Brain microvascular endothelial cell (primary cell): ENCODE results near the gene MPZL1.
"Not testable (repeated sequence)": the region's sequence is repeated elsewhere in the genome, so short reads cannot be mapped to it uniquely, and the experiment has no call there.

Source experiments
- DNase-seq: peaks from one replicate; pipeline ENCODE4 v3.0.0-alpha.2; 2020
- H3K27ac ChIP-seq: fragments of 250-450 bp; sonication (Bioruptor Pico); 2 replicates; pipeline ENCODE4 v1.5.1; 2020; ENCODE audit warnings: mild to moderate bottlenecking, moderate library complexity
- H3K27me3 ChIP-seq: fragments of 250-450 bp; sonication (Bioruptor Pico); replicated peaks from 2 replicates; pipeline ENCODE4 v1.5.1; 2020; ENCODE audit warnings: mild to moderate bottlenecking
- H3K36me3 ChIP-seq: fragments of 250-450 bp; sonication (Bioruptor Pico); replicated peaks from 2 replicates; pipeline ENCODE4 v1.5.1; 2020; ENCODE audit warnings: mild to moderate bottlenecking
- H3K4me3 ChIP-seq: 2 replicates; pipeline ENCODE4 v1.5.1; 2011; ENCODE audit warnings: low read depth, mild to moderate bottlenecking, control low read depth, low read length, moderate library complexity
- in situ Hi-C: cut with HindIII; loops from 2 replicates; pipeline ENCODE4 v1.10.0; 2017; ENCODE audit warnings: low sequenced_read_pairs, low pct_ligation_motif_present
- TF ChIP-seq, protein P1 (sequence below): IDR thresholded peaks from 2 replicates; pipeline ENCODE4 v1.5.1; 2011; ENCODE audit warnings: low read depth, mild to moderate bottlenecking, moderate library complexity, low read length, control low read depth, inconsistent platforms; ENCODE audit errors: missing control alignments

Gene MPZL1

DNA sequence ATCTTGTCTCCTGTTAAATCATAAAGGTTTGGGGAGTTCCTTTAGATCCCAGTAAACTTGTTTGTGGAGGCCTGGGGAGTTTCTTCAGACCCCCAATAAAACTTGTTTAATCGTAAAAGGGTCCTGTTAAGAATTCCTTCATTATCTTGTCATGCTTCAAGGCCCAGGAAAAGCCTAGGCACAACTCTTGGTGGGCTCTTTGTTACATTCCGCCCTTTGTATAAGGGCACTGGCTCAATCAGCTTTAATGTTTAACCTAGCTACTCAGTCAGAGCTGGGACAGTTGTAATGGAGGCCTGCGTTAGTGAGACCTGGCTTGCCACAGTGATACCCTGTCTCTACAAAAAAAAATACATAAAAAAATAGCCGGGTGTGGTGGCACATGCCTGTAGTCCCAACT is 77.2 kb downstream of the MPZL1 start:
- no peaks in the 10 kb centered on the region for H3K36me3 ChIP-seq
- TF ChIP-seq, protein P1, sequence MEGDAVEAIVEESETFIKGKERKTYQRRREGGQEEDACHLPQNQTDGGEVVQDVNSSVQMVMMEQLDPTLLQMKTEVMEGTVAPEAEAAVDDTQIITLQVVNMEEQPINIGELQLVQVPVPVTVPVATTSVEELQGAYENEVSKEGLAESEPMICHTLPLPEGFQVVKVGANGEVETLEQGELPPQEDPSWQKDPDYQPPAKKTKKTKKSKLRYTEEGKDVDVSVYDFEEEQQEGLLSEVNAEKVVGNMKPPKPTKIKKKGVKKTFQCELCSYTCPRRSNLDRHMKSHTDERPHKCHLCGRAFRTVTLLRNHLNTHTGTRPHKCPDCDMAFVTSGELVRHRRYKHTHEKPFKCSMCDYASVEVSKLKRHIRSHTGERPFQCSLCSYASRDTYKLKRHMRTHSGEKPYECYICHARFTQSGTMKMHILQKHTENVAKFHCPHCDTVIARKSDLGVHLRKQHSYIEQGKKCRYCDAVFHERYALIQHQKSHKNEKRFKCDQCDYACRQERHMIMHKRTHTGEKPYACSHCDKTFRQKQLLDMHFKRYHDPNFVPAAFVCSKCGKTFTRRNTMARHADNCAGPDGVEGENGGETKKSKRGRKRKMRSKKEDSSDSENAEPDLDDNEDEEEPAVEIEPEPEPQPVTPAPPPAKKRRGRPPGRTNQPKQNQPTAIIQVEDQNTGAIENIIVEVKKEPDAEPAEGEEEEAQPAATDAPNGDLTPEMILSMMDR = no peak
- no peak for DNase-seq
- H3K27me3 ChIP-seq = no peaks in the 10 kb centered on the region
- no peak overlapping the region for H3K4me3 ChIP-seq
- H3K27ac ChIP-seq = no peak overlapping the region
- in situ Hi-C loops = no loop called here

DNA sequence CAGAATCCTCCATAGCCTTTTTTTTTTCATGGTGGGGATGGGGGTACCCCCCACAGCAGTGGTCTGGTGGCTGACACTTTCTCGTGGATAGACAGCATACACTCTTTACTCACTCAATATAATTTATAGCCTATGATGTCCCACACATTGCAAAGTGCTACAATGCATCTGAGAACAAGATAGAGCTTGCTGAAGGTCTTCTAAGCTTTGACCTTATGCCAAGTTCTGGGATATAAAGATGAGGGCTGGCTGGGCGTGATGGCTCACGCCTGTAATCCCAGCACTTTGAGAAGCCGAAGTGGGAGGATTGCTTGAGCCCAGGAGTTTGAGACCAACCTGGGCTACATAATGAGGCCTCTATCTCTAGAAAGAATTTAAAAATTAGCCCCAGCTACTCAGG is 78.0 kb downstream of the MPZL1 start:
- Histone ChIP-seq H3K27ac (no peak overlapping the region), H3K27me3 (no peaks in the 10 kb centered on the region), H3K4me3 (no peak overlapping the region), H3K36me3 (no peaks in the 10 kb centered on the region)
- TF ChIP-seq, protein P1 = no peak
- no peak for DNase-seq
- in situ Hi-C loops = no loop called here

DNA sequence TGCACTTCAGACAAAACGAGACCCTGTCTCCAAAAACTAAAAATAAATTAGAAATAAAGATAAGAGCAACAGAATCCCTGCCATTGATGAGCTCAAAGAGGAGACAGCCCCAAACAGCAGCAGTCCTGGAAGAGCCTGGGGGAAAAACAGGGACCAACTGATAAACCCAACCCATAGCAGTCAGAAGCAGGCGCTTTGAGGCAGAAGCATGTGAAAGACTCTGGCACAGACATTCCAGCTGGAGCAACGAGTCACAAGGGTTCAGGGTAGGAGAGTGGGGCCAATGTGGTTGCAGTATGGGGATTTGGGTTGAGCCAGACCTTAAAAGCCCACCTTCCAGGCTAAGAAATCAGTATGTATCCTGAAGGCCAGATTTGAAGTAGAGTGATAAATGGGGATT is 78.5 kb downstream of the MPZL1 start:
- Histone ChIP-seq H3K27ac (no peak overlapping the region), H3K36me3 (no peaks in the 10 kb centered on the region), H3K27me3 (no peaks in the 10 kb centered on the region), H3K4me3 (no peak overlapping the region)
- in situ Hi-C loops = no loop called here
- TF ChIP-seq, protein P1 = no peak
- DNase-seq = no peak

DNA sequence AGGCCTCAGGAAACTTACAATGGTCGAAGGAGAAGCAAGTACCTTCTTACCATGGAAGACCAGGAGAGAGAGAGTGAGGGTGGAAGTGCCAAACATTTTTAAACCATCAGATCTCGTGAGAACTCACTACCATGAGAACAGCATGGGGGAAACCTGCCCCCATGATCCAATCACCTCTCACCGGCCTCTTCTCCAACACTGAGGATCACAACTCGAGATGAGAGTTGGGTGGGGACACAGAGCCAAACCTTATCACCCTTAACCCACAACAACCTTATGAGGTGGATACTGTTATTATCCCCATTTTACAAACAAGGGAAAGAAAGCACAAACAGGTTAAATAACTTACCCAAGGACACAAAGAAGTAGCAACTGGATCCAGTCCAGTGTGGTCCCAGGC is 80.5 kb downstream of the MPZL1 start:
- in situ Hi-C loops = no loop called here
- DNase-seq = no peak
- Histone ChIP-seq H3K27ac (no peak overlapping the region), H3K4me3 (no peak overlapping the region), H3K36me3 (no peaks in the 10 kb centered on the region), H3K27me3 (no peaks in the 10 kb centered on the region)
- TF ChIP-seq, protein P1 = no peak

DNA sequence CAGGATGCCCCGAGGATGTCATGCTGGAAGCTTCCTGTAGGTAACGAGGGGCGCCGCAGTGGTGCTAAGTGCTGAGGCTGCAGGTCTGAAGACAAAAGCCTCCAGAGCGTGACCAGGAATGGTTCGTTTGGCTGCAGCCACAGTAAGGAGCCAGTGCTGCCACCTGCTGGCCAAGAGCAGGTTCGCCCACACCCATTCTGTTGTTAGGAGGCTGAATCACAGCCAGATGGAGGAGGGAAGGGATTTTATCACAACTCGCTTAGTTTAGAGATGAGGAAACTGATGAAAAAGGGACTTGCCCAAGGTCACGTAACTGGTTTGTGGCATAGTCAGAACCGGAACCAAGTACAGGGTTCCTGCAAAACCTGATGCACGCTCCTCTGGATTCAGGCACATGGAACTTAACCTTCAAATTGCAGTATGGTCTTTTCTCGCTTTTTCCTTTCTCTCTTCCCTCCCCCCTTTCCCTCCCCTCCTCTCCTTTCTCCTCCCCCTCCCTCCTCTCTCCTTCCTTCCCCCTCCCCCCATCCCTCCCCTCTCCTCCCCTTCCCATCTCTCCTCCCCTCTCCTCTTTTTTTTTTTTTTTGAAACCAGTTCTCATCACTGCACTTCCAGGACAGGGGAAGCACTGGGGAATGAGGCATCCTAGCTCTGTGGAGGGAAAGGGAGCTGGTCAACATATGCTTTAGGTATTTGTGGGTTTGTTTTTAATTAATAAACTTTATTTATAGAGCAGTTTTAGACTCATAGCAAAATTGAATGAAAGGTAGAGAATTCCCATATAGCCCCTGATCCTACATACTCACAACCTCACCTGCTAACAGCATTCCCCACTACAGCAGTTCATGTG is 81.8 kb downstream of the MPZL1 start:
- in situ Hi-C loops = no loop called here
- no peaks in the 10 kb centered on the region for H3K36me3 ChIP-seq
- DNase-seq = peak; percentile 95
- H3K4me3 ChIP-seq = no peak overlapping the region
- no peak overlapping the region for H3K27ac ChIP-seq
- TF ChIP-seq, protein P1 = peak; percentile 99
- H3K27me3 ChIP-seq = no peaks in the 10 kb centered on the region

DNA sequence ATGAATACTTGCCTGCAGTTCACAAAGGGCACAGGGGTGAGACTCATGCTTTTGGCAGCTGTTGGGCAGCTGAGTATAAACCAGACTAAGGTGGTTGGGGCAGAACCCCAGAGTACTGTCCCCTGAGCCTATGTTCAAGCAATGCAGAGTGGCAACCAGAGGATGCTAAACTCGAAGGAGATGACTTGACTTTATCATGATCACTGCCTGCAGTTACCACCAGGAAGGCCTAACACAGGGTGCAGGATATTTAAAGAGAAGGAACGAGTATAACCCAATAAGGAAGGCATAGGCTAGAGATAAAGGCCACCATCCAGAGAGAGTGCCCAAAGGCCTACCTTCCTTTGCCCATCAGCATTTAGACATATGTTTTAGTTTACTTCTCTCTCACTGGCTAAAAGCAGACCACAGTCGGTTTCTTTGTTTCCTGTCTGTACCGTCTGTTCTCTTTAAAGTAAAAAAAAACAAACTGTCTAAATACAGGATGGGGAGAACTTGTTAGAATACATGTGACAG is 83.3 kb downstream of the MPZL1 start:
- TF ChIP-seq, protein P1 = no peak
- no peak for DNase-seq
- Histone ChIP-seq H3K4me3 (no peak overlapping the region), H3K27me3 (no peaks in the 10 kb centered on the region), H3K36me3 (no peaks in the 10 kb centered on the region), H3K27ac (no peak overlapping the region)
- in situ Hi-C loops = no loop called here

DNA sequence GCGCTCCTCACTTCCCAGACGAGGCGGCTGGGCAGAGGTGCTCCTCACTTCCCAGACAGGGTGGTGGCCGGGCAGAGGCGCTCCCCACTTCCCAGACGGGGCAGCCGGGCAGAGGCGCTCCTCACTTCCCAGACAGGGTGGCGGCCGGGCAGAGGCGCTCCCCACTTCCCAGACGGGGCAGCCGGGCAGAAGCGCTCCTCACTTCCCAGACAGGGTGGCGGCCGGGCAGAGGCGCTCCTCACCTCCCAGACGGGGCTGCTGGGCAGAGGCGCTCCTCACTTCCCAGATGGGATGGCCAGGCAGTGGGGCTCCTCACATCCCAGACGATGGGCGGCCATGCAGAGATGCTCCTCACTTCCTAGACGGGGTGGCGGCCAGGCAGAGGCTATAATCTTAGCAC is 84.5 kb downstream of the MPZL1 start:
- H3K27ac ChIP-seq, H3K36me3 ChIP-seq, in situ Hi-C loops, H3K27me3 ChIP-seq, H3K4me3 ChIP-seq, DNase-seq: not testable (repeated sequence)

DNA sequence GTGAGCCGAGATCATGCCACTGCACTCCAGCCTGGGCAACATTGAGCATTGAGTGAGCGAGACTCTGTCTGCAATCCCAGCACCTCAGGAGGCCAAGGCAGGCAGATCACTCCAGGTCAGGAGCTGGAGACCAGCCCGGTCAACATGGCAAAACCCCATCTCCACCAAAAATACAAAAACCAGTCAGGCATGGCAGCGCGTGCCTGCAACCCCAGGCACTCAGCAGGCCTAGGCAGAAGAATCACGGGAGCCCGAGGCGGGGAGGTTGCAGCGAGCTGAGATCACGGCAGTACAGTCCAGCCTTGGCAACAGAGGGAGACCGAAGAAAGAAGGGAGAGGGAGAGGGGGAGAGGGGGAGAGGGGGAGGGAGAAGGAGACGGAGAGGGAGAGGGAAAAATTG is 84.9 kb downstream of the MPZL1 start:
- in situ Hi-C loops, DNase-seq, H3K27ac ChIP-seq, H3K27me3 ChIP-seq, H3K4me3 ChIP-seq, H3K36me3 ChIP-seq: not testable (repeated sequence)
